Effector CD4-positive, alpha-beta T cell (primary cell): Measurements from ENCODE around the gene ANKRD44.
"Not testable (repeated sequence)": the region's sequence is repeated elsewhere in the genome, so short reads cannot be mapped to it uniquely, and the experiment has no call there.

Experiments used
- DNase-seq: peaks from one replicate; pipeline ENCODE4 v3.0.0-alpha.2; 2020
- total RNA-seq: gene quantifications from one replicate; lab custom pipeline; 2026; lab: John Stamatoyannopoulos, UW

ANKRD44 gene
- 280 reads per million, percentile 95 among the genes with 10 or more reads in this experiment for total RNA-seq

- DNase-seq, result peak; percentile 84
Observed at GRCh38 chr2:197310271-197310985, at the start of gene ANKRD44. ANKRD44 (minus strand) TSS chr2:197310780; CDS start chr2:197310604, 176 bp downstream.

GRCh38 chr2:197359859-197360258 lies 49.3 kb upstream of the ANKRD44 start:
- no peak for DNase-seq

GRCh38 chr2:197358931-197359330 lies 48.4 kb upstream of the ANKRD44 start:
- DNase-seq, result no peak

DNA sequence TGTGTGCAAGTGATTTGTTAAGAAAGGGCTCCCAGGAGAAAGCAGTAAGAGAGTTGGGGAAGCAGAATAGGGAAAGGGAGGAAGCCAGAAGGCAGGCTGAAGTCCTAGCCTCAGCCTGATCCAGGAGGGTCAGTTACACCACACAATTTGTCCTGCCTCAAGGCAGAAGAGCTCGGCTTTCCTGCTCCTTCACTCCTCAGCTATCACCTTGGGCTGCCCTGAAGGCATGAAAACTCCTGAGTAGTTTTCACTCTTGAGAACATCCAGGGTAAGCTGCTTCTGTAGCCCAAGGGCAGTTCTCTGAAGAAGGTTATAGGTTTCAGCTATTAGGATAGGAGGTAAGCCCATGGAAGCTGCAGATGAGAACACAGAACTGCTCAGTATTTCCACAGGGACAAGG lies 47.4 kb upstream of the ANKRD44 start:
- DNase-seq, result no peak

GRCh38 chr2:197356136-197356535 lies 45.6 kb upstream of the ANKRD44 start:
- DNase-seq, result no peak

GRCh38 chr2:197354169-197354558 lies 43.6 kb upstream of the ANKRD44 start:
- DNase-seq, result no peak

- DNase-seq, result no peak
Observed at GRCh38 chr2:197353393-197354168, 43.0 kb upstream of the ANKRD44 start.

- DNase-seq, result no peak
Observed at GRCh38 chr2:197349699-197350098, 39.1 kb upstream of the ANKRD44 start.

- DNase-seq, result no peak
Observed at GRCh38 chr2:197348721-197349360, 38.3 kb upstream of the ANKRD44 start.

GRCh38 chr2:197345846-197346370 lies 35.3 kb upstream of the ANKRD44 start:
- DNase-seq, result no peak

GRCh38 chr2:197343968-197344367 lies 33.4 kb upstream of the ANKRD44 start:
- DNase-seq, result not testable (repeated sequence)

DNA sequence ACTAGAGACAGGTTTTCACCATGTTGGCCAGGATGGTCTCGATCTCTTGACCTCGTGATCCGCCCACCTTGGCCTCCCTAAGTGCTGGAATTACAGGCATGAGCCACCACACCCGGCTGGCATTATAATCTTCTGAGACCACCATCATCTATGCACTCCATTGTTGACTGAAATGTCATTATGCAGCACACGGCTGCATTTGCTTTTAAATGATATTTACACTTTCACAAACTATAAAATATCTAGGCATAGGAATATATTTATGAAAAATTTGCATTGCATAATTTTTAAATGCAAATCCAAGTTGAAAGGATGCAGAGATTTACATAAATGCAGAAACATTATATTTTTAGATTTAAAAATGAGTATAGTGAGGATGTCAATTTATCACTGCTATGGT lies 30.0 kb upstream of the ANKRD44 start:
- DNase-seq, result no peak

DNA sequence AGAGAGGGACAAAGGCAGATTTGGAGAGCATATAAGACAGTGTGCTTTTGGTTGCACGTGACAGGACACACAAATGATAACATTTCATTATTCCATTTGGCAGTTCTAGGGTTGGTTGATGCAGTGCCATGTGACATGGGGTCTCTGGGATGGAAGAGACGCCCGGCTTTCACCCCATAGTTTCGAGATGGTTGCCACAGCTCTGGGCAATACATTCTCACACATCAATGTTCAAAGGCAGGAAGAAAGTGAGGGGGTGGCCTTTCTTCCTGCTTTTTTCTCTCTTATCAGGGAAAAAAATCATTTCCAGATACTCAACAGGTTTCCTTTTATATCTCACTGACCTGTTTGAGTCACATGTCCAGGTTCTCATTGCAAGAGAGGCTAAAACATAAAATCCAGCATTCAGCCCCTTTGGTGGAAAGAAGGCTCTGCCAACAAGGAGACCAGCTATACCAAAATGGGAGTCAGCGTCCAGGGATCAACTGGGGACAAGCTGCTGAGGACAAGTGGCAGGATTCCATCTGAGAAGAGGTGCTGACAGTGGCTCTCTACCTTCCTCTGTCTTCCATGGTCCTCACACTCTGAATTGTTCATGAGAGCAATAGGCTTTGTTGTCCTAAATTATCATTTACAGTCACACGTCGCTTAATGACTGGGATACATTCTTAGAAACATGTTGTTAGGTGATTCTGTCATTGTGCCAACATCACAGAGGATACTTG lies 29.1 kb upstream of the ANKRD44 start:
- no peak for DNase-seq

DNA sequence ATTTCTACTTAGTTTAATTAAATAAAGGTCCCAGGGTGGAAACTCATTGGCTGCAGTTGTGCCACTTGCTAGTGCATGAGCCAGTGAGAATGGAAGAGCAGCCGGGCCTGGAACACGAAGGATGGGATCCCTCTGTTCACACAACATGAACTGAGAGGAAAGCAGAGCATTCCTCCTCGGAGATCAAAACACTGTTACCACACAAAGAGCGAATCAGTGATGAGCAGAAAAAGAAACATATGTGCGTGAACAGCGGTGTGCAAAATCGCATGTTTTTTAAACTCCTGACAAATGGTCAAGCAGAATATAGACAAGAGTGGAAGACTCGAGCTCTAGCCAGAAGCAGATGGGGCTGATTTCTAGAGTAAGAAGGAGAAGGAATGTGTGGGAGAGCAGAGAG lies 28.4 kb upstream of the ANKRD44 start:
- no peak for DNase-seq

DNA sequence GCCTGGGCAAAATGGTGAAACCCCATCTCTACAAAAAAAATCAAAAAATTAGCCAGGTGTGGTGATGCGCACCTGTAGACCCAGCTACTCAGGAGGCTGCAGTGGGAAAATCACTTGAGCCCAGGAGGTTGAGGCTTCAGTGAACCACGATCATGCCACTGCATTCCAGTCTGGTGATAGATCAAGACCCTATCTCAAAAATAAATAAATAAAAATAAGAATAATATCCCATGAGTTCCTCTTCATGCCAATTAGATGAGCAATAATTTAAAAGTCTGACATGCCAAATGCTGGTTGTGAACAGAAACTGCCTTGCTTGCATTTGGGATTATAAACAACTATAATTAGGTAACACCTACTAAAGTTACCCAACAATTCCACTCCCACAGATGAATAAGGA lies 22.1 kb upstream of the ANKRD44 start:
- no peak for DNase-seq

DNA sequence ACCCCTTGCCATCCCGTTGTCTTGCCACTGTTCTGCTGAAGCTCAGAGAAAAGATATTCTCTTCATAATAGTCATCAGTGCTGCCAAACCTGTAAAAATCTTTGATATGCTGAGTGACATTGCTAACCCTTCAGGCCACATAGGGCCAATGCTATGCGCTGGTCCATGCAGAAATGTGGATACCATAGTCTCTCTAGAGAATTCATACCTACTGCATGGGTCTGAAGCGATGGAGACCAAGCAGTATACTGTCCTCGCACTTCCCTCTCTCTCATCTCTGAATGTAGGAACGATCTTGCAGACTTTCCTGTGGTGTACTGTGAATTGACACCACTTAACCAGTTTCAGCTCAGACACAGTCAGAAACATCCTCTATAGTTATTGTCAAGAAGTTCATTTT lies 17.9 kb upstream of the ANKRD44 start:
- DNase-seq, result no peak

DNA sequence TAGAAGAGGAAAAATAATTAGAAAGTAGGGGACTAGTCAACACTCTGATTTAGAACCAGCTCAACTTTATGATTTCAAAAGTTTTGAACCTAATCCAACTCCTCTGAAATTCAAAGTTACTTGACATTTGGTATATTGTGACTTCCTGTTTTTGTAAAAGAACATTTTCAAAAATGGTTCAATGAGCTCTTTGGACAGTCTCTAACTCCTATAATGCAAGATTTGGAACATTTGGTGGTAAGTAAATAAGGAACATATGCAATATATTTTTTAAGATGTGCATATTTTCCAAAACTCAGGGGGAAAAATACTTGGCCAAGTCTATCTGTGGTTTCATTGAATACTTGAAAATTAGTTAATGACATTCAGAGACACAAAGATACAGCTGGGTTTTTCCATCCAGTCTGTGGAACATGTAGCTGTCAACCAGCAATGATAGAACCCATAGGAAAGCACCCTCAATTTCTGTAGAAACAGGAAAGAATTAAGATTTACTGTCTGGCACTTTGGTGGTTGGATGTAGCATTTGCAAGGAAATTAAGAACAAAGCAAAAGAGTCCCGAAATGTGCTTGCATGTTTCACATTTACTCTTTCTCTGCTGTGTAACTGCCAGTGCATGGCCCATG lies 17.0 kb upstream of the ANKRD44 start:
- no peak for DNase-seq

DNA sequence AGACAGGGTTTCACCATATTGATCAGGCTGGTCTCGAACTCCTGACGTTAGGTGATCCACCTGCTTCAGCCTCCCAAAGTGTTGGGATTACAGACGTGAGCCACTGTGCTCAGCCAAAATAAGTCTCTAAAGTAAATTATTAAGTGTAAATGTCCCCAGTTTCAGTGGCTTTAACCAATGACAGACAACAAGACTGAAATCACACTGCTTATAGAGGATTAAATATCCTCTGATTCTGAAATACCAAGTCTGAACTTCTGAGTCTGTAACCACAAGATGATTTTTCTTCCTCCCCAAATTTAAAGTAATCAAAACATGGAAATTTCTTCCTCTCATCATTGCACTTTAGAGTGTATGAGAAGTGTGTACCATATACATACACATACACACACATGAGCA lies 16.5 kb upstream of the ANKRD44 start:
- DNase-seq, result no peak

DNA sequence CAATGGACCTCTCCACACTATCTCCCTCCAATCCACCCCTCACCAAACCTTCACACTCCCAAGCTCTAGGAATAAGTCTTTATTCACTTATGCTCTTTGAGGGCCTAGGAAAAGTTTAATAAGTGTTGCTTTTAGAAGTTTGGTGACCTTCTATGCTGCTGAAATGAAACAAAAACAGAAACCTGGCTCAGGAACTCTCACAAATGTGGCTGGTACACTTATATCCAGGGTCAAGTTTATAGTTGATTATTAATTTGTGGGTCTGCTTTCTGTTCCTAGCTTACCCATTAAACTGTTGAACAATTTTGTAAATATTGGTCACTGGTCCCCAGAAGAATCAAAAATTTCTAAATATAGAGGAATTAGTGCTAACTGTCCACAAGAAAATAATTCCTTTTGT lies 14.2 kb upstream of the ANKRD44 start:
- no peak for DNase-seq

- no peak for DNase-seq
Observed at GRCh38 chr2:197322724-197323720, 12.4 kb upstream of the ANKRD44 start.

GRCh38 chr2:197322143-197322542 lies 11.6 kb upstream of the ANKRD44 start:
- DNase-seq, result no peak
